HG03558 (cell line): ENCODE data around the gene TGFBR3.
"Not testable (repeated sequence)": the region's sequence is repeated elsewhere in the genome, so short reads cannot be mapped to it uniquely, and the experiment has no call there.

Experiments used
- ATAC-seq: cut with Tn5 transposase; IDR thresholded peaks from one replicate; pipeline ENCODE4 v1.9.1; 2021; ENCODE audit warnings: moderate number of reproducible peaks; ENCODE audit not compliant: unreplicated experiment; ENCODE audit errors: extremely low read depth

Gene TGFBR3

DNA sequence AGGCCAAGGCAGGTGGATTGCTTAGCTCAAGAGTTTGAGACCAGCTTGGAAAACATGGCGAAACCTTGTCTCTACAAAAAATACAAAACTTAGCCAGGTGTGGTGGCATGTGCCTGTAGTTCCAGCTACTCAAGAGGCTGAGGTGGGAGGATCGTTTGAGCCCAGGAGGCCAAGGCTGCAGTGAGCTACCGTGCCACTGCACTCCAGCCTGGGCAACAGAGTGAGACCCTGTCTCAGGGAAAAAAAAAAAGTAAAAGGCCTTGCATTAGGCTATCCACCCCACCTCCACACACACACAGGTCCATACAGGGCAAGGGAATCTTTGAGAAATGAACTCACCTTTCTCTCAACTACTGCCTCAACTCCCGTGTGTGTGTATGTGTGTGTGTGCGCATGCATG lies 33.9 kb downstream of the TGFBR3 start:
- not testable (repeated sequence) for ATAC-seq

DNA sequence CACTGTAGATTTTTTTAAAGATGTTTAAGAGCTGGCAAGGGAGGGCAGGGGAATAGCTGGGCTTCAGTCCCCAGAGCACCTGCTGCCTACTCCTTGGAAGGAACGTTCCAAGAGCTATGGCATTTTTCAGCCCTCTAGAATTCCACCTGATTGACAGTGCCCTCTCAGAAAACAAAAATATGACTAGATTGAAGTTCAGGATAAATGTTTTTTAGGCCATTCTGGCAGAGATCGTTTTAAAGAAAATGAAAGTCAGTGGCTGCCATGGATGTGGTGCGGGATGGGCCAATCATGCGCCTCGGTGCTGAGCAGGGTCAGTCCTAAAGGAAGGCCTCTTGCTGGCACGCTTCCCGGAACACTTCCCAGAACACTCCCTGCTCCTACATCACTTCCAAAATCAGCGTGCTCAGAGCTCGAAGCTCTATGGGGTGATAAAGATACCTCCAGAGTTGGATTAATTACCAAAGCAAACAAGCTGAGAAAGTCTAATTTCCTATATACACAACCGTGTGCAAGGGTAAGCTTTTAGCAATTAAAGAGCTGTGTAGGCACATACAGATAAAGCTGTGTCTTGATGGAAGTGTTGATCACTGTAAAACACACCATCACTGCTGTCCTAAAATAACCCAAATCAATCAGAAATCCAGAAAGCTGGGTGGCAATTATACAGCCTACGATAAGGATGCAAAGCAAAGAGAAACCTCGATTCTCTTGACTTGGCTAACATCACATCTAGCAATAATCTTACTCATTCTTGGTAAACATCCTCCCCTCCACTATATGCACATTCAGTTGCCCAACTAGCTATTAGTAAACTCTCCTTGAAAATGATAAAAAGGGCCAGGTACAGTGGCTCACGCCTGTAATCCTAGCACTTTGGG lies 34.6 kb downstream of the TGFBR3 start:
- no peak for ATAC-seq

DNA sequence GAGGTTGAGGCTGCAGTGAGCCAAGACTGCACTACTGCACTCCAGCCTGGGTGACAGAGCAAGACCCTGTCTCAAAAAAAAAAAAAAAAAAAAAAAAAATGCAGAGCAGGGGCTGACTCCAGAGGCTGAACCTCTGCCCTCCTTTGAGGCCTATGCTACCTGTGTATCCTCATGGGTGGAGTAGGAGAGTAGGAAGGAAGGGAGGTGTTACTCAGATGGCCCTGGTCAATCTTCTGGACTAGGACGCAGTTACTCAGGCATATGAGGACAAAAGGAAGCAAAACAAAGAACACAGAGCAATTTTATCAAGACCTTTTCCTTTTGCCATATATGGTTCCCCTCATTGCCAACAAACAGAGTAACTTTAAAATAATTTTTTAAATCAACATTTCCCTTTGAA lies 35.2 kb downstream of the TGFBR3 start:
- ATAC-seq: no peak

DNA sequence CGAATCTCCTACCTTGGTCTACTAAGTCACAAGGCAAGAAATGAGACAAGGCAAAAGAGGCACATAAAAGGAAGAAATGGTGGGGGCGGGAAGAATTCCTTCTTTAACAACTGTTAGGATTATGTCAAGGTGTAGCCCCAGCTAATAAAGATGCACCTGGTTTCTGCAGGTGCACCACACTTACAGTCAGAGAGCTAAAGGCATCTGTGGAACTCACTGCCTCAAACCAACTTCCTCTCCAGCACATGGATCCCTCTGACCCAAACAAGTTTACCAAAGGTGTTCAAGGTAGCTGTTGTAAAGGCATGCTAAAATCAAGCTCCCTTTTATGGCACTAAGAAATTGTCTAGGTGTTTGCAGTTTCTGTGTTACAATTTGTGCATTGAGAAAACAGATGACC lies 38.1 kb downstream of the TGFBR3 start:
- ATAC-seq: no peak

DNA sequence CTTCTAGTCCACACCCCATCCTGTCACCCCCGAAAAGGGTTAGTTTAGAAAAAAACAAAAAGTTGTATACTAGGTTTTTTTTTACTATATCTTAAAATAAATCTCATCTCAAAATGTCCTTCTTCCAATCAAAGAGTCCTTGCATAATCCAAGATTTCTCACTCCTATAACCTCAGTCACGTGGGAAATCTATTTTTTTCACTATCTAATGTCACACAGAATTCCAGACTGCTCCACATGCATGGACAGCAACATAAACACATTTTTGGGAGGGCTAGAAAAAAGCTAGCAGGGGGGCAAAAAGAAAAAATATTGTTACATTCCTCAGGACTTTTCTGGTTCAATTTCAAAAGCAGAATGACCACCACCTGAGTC lies 39.3 kb downstream of the TGFBR3 start:
- no peak for ATAC-seq

DNA sequence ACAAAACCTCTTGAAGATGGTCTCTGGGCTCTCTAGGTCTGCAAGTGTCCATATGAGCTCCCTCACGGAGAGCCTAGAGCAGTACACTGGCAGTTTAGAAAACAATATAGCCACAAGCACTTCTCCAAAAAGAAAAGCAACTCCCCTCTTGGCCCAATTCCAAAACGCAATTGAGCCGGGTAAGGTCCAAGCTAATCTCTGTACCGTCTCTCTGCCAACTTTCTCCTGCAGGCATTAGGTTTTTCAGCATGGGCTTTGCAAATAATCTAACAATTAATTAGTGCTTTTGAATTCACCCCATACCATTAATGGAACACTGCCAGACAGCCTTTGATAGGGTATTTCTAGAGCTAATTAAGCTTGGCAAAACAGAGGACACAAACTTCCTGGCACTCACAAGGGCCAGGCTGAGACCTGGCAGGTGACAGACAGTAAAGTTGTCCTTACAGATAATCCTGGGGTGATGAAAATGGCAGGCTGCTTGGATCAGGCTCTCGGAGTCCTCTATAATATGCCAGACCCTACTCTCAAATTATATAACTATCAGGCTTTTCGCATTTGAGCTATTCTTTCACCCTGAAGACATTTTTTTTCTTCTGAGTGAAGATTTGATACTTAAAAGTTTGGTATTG lies 39.8 kb downstream of the TGFBR3 start:
- no peak for ATAC-seq

DNA sequence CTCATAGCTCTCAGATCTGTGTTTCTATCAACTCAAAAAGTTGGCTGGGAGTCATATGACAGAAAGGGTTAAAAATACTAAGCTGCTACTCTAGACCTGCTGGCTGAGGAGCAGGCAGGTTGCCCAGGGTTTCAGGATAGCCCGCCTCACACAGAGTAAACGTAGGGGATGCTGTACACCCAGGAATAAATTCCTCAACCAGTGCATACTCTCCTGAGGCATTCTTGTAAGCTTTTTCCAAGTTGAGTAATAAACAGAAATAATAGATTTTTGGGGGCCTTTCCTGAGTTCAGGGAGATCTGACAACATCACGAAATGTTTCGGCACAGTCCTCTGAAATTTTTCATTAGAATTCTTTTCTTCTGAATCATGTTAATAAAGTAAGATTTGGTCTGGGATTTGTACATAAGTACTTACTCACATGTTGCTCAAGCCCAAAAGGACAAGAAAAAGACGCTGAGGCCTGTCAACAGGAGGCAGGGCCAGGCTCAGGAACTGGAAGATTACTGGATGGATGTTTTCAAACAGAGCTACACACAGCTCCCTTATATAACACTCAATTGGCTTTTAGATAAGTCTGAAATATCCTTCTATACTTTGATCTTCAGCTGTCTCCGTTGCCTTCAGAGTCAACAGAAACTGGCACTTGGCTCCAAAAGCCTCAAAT lies 41.0 kb downstream of the TGFBR3 start:
- no peak for ATAC-seq

DNA sequence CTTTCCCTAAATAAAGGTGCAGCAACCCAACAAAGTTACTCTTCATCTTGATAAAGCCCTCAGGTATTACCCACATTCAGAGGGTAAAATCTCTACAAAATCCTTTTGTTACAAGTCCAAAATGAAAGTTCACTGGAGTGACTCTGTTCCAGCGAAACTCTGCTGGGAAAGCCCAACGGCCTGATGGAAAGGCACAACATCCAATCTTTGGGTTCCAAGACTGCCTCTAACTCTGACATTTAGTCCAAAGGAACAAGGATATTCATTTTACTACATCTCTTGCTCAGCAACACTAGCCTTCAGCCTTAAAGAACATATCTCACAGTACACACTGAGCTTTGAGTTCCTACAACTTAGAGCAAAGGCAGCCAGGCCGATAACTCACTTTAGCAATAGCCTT lies 42.1 kb downstream of the TGFBR3 start:
- no peak for ATAC-seq

DNA sequence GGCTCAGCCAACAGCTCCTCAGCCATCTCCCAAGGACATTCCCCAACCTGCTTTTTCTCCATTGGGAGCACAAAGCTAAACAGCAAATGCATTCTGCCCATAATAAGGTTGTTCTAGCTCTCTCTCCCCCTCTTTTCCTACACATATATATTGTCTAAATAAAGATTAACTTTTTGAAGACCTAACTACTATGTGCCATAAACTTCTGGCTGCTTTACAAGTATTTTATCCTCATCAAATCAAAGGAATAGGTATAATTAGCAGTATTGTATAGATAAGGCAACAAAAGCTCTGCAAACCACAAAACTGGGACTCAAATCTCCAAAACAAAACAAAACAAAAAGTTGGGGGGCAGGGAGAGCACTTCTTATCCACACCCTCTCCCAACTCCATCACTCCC lies 43.4 kb downstream of the TGFBR3 start:
- ATAC-seq: no peak

DNA sequence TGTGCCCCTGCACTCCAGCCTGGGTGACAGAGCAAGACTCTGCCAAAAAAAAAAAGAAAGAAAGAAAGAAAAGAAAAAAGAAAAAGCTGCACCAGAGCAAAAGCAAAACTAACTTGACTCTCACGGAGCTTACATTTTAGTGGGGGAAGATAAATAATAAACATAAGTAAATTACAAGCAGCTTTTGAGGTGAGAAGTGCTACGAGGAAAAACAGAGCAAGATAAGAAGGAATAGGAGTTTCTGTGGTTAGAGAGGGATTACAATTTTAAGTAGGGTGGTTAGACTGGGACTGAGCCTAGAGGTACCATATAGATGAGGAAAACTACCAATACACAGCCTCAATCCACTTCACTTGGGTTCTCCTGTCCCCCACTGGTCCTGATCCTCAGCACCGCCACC lies 43.9 kb downstream of the TGFBR3 start:
- no peak for ATAC-seq

DNA sequence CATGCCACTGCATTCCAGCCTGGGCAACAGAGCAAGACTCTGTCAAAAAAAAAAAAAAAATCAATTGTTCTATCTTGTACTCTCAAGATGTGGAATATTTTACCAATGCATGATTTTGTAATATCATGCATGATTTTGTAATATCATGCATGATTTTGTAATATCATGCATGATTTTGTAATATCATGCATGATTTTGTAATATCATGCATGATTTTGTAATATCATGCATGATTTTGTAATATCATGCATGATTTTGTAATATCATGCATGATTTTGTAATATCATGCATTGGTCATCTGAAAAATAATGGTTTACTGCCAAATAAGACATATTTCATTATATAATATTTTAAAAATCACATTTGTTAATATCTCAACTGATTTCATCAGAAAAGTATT lies 45.7 kb downstream of the TGFBR3 start:
- not testable (repeated sequence) for ATAC-seq

DNA sequence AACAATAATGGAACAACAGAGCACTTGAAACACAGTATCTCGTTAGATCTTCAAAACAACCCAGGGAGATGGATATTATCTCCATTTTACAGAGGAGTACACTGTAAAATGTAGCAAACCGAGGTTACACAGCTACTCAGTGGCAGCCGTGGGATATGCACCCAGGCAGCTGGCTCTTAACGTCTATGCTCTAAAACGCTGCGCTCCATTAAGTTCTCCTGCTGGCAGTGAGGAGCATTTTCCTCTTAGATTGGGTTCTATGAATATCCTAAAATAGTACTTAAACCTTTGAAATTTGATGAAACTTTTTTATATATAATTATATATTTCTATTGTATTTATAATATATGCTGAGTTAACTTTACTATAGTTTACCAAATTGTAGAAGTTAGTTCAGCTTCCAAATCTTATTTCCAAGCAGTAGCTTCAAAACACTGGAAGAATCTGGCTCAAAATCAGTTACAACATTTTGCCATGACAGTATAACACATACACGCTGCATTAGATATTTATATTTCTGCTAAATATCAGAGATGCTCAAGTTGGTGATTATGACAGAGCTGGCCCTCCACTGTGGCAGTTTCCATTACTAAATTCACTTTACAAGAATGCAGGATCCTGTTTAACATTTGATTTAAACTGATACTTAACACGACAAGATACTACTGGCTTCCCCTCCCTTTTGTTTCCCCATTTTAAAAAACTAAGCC lies 49.5 kb downstream of the TGFBR3 start:
- no peak for ATAC-seq

DNA sequence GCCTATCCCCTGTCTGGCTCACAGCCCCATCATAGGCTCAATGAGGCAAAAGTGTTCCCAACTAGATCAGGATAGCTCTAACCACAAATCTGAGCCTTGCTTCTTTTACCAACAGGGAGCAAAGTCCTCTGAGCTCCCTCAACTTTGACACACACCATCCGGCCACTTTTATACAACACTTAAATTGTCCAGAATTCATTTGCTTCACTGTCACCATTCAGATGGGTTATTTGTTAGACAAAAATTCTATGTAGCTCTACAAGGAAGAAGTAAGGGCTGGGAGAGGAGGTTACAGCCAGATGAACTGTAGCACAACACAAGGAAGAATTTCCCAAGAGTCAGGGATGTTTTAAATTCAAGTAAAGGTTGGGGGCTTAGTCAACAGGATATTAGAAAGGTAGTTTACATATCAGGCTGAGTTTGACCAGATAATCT lies 50.8 kb downstream of the TGFBR3 start:
- ATAC-seq: no peak

DNA sequence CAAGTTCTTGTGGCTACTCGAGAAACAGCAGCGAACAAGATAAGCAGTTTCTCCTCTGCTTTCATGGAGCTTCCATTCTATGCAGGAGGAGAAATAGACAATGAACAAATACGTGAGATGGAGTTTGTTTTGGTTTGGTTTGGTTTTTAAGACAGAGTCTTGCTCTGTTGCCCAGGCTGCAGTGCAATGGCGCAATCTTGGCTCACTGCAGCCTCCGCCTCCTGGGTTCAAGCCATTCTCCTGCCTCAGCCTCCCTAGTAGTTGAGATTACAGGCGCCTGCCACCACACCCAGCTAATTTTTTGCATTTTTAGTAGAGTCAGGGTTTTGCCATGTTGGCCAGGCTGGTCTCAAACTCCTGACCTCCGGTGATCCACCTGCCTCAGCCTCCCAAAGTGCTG lies 51.4 kb downstream of the TGFBR3 start:
- not testable (repeated sequence) for ATAC-seq

DNA sequence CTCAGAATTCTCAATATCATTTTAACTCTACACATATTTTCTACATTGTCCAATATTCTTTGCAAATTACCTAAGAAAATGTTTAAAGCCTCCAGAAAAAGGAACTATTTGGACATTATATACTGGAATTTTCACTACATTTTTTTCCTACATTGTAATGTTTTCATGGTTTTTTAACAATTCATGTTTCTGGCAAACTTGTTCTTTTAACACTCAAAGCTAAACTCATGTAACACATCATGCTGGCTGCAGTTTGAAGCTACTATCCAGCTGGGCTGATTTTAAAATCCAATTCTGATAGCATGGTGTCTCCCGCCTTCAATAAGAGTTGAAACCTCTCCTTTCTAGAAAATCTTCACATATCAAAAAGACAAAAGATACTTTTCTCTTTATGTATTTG lies 52.0 kb downstream of the TGFBR3 start:
- ATAC-seq: no peak

DNA sequence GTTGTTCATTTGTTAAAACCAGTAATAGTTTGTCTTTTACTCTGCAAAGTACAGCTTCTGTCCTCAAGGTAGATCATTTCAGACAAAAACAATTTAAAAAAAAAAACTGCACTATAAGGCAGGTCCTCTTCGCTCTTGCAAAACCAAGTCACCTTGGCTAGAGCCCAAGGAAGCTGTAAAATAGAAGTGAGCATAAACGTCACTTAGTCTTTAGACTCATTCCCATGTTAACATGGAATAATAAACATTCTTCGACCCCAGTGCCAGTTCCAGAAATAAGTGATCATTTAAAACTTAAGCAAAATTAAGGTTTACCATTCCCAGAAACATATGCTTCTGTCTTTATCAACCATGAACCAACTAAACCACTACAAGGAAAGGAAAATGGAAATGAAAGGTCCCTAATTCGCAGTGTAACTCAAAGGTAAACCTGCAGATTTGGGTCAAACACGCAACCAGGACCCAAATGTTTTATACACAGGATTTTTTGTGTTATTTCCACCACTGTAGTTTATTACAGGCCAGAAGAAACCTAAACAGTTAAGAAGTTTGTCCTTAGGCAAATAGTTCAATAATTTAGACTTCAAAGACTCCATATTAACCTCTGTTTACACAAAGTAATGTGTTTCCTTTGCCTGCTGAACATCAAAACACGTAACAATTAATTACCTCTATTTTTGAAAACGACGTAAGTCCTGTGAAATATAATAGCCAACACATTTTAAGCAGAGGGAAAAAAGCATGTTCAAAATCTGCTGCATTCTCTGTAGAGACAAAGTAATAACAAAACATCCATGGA lies 54.6 kb downstream of the TGFBR3 start:
- ATAC-seq: no peak

DNA sequence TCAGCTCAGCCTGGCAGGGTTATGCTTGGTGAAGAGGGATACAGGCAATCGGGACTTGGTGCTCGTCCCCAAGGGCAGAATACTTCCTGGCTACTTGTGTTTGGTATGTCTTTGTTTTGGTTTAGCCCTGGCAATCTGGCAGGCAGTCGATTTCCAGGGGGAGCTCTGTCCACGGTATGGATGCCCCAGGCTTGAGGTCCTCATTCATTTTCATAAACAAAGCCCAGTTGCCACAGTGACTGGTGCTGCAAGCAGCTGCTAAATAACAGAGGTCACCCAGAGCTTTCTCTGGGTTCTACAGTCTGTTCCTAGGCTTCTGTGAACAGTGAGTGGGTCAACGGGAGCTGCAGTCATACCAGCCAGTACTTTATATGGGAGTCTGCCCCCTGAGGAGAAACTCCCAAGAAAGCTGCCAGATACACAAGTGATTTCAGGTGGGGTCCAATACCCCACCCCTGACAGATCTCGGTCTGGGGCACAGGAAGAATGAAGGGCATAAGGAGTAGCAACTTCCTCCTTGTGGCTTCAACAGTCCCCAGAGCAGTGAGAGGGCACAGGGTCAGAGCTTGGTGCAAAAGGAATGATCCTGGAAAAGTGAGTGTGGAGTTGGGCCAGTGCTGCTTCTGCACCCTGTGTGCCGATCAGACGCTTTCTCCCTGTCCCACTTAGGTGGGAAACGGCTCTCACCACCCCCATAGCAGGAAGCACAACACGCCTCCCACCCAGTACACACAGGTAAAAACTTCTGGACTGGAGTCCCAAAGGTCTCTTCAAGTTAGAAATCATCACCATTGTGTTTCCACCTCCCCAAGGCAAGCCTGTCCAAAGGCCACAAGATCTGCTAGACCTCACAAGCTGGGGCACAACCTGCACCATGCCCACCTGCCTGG lies 55.5 kb downstream of the TGFBR3 start:
- no peak for ATAC-seq

DNA sequence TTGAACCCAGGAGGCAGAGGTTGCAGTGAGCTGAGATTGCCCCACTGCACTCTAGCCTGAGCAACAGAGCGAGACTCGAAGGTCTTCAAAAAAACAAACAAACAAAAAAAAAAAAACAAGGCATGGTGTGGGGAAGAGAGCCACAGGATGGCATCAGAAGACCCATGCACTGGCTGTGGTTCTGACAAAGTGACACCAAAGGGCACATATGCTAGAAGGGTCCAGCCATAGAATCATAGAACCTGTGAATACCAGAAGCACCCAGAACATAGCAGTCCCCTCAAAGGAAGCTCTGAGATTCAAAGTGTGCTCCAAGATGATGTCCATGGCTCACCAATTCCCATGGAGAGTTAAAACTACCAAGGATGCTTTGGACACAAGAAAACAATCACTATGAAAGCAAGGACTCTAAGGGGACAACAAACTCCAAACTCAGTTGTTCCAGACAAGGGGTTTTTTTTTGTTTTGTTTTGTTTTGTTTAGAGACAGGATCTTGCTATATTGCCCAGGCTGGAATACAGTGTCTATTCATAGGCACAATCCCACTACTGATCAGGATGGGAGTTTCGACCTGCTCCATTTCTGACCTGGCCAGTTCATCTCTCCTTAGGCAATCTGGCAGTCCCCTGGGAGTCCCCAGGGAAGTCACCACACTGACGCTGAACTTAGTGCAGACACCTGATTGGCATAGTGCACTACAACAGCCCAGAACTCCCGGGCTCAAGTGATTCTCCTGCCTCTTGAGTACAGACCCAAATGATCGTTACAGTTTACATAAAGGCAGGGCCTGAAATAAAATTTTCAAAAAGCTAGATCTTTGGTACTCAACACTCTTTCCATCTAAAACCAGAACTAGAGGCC lies 56.4 kb downstream of the TGFBR3 start:
- no peak for ATAC-seq
